MV-4-11 (cell line): ENCODE results near the gene MALT1.
"Not testable (repeated sequence)": the region's sequence is repeated elsewhere in the genome, so short reads cannot be mapped to it uniquely, and the experiment has no call there.

Experiments
- DNase-seq: peaks from one replicate; lab custom pipeline; 2025; lab: John Stamatoyannopoulos, UW

MALT1 gene

GRCh38 chr18:58732471-58732870 is 61.2 kb downstream of the MALT1 start:
- no peak for DNase-seq

- DNase-seq, result no peak
Observed at GRCh38 chr18:58733866-58734265, 62.6 kb downstream of the MALT1 start.

- DNase-seq, result no peak
Observed at GRCh38 chr18:58738322-58738721, 67.1 kb downstream of the MALT1 start.

- no peak for DNase-seq
Observed at GRCh38 chr18:58745914-58746313, 74.6 kb downstream of the MALT1 start.

GRCh38 chr18:58748899-58749595 is 77.8 kb downstream of the MALT1 start:
- no peak for DNase-seq

GRCh38 chr18:58753976-58754375 is 82.7 kb downstream of the MALT1 start:
- no peak for DNase-seq

GRCh38 chr18:58754544-58755068 is 83.3 kb downstream of the MALT1 start:
- peak; percentile 89 for DNase-seq

- no peak for DNase-seq
Observed at GRCh38 chr18:58755304-58756010, 84.2 kb downstream of the MALT1 start.

GRCh38 chr18:58756148-58756547 is 84.9 kb downstream of the MALT1 start:
- DNase-seq, result no peak

- DNase-seq, result no peak
Observed at GRCh38 chr18:58756596-58757240, 85.5 kb downstream of the MALT1 start.

- DNase-seq, result not testable (repeated sequence)
Observed at GRCh38 chr18:58757351-58757750, 86.1 kb downstream of the MALT1 start.

GRCh38 chr18:58758046-58758445 is 86.8 kb downstream of the MALT1 start:
- DNase-seq, result no peak

- no peak for DNase-seq
Observed at GRCh38 chr18:58758606-58759005, 87.3 kb downstream of the MALT1 start.

GRCh38 chr18:58761241-58761969 is 90.1 kb downstream of the MALT1 start:
- DNase-seq, result no peak

- no peak for DNase-seq
Observed at GRCh38 chr18:58761970-58762780, 90.9 kb downstream of the MALT1 start.

GRCh38 chr18:58762781-58763171 is 91.5 kb downstream of the MALT1 start:
- no peak for DNase-seq

- DNase-seq, result no peak
Observed at GRCh38 chr18:58766164-58766563, 94.9 kb downstream of the MALT1 start.

- no peak for DNase-seq
Observed at GRCh38 chr18:58766946-58767345, 95.7 kb downstream of the MALT1 start.

- no peak for DNase-seq
Observed at GRCh38 chr18:58768293-58768974, 97.2 kb downstream of the MALT1 start.

- no peak for DNase-seq
Observed at GRCh38 chr18:58769321-58769720, 98.1 kb downstream of the MALT1 start.

- no peak for DNase-seq
Observed at GRCh38 chr18:58770601-58771000, 99.3 kb downstream of the MALT1 start.
